Activated CD4-positive, alpha-beta T cell treated with anti-CD3 and anti-CD28 coated beads, Interleukin-2, amount 50 U/mL, for 16 hours (primary cell): ENCODE results near the gene DMWD.

Experiments
- DNase-seq: peaks from one replicate; pipeline ENCODE4 v3.0.0-alpha.2; 2020

Gene DMWD

GRCh38 chr19:45792470-45793177, at the start of gene DMWD:
Gene DMWD (minus strand): TSS chr19:45792845. CDS start chr19:45792756, 89 bp downstream.
- peak; percentile 100 for DNase-seq

DNA sequence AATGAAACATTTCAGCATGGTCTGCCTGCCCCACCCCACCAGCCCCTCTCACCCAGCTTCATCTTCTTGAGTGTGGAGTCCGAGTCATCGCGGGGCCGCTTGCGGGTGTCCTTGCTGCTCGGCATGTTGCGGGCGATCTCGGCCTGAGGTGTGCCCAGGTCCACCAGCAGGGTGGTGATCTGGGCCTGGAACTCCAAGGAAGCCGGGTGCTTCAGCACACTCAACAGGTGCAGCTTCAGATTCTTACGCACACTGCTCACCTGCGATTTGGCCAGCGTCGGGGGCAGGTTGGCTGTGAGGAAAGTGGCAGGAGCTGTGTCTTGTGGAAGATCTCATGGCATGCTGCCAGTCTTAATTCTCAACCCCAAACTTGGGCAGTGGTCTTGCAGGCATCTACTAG, 49.6 kb upstream of the DMWD start:
- DNase-seq: no peak

DNA sequence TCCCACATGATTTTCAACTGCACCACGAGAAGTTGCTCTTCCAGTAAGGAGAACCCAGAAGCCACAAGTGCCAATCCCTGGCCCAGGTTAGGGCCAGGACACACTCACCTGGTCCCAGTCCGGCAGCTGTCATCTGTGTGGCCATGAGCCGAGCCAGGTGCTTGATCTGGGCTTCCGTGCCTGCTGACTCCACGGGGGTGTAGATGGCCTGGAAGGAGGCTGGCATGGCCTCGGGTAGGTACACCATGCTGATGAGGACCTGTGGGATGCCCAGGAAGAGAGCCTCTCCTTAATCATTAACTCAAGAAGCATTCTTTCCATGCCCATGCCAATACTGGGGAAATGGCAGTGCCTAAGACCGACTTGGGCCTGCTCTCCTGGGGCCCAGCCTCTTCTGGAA, 42.3 kb upstream of the DMWD start:
- DNase-seq: no peak

- no peak for DNase-seq
Observed at GRCh38 chr19:45828945-45829344, 36.3 kb upstream of the DMWD start.

DNA sequence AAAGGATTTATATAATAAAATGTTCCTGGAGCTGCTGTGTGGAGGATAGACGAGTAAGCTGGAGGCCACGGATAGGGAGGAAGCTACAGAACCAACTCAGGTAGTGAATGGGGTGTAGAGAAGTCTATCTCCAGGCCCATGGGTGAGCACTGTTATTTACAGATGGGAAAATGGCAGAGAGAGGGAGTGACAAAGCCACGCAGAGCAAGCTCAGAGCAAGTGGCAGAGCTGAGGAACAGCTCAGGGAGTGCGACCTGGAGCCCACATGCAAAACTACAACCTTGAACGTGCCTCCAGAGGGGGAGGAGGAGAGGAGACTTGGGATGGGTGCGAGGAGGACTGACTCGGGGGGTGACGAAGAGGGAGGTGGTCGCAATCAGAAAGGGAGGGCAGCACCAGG, 35.9 kb upstream of the DMWD start:
- DNase-seq: no peak

GRCh38 chr19:45827459-45828093, 34.9 kb upstream of the DMWD start:
- DNase-seq: no peak

GRCh38 chr19:45826934-45827333, 34.3 kb upstream of the DMWD start:
- DNase-seq: no peak

GRCh38 chr19:45825917-45826893, 33.6 kb upstream of the DMWD start:
- no peak for DNase-seq

DNA sequence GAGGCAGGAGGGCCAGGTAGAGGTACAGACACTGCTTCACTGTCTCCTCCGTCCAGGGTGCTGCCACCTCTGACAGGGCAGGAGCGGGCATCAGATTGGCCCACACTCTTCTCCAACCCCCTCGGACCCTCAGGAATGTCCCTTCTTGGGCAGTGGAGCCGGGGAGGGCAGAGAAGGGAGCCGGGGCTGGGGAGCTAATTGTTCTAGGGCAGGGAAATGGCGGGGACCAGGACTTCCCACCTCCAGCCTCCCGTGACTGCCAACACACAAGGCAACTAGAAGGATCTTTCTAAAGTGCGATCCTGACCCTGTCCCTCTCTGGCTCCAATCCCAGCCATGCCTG, 32.6 kb upstream of the DMWD start:
- no peak for DNase-seq

GRCh38 chr19:45824531-45825262, 32.1 kb upstream of the DMWD start:
- no peak for DNase-seq

DNA sequence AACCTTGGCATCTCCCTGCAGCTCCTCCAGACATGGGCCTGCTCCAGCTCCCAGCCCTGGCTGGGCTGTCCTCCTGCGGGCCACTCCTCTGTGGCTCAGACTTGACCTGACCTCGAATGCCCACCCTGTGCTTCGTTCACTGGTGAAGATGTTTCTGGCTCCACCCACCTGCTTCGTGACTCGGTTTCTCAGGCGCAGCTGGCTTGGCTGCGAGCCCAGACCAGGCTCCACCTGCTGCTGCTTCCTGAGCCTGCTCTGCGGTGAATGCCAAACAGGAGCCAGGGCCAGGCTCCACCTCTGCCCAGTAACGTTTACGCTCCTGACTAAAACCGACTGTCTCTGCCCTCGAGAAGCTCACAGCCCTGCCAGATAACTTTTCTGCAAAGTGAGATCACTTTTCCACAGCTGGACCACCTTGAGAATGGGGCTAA, 31.4 kb upstream of the DMWD start:
- no peak for DNase-seq

GRCh38 chr19:45823182-45823581, 30.5 kb upstream of the DMWD start:
- no peak for DNase-seq

GRCh38 chr19:45822716-45823115, 30.1 kb upstream of the DMWD start:
- no peak for DNase-seq

- no peak for DNase-seq
Observed at GRCh38 chr19:45821570-45821969, 28.9 kb upstream of the DMWD start.

DNA sequence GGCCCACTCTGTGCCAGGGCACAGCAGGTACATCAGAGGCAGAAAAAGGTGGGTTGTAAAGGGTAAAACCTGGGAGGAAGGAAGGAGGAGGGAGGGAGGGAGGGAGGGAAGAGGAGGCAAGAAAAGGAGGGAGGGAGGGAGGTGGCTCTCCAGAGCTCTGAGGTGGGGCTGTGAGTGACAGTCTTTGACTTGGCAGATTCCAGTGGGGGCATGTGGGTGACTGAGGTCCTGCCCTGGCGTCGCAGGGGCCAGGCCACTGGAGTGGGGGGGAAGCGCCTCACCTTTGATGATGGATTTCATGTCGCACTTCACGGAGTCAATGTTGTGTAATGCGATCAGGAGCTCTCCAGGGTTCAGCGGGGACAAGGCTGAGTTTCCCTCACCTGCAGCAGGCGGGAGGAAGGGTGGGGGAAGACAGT, 28.5 kb upstream of the DMWD start:
- DNase-seq: no peak

DNA sequence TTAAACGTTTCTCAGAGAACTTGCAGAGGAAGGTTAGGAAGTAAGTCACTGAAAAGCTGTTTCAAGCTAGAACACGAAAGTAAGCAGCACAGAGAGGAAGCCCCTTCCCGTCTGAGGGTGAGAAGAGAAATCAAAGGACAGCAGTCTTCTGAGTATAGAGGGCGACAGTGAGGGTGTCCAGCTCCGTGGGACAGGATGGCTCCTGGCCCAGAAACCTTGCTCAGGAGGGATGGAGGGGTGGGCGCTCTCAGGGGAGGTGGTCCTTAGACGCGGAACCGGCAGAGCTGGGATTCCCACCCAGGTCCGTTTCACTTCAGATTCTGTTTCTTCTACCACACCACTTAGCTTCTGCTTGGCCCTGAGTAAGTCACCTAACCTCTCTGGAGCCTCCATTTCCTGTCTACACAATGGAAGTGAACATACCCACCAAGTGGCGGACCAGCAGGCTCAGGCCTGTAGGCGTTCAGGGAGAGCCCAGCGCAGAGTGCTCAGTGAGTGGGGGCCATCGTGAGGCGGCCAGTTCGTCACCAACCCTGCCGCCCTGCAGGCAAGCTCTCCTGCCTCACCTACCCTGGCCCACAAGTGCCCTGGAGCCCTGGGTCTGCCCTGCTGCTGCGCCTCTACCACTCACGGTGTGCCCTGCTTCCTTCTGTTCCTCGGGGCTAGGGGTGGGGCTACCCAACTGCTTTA, 27.9 kb upstream of the DMWD start:
- no peak for DNase-seq

DNA sequence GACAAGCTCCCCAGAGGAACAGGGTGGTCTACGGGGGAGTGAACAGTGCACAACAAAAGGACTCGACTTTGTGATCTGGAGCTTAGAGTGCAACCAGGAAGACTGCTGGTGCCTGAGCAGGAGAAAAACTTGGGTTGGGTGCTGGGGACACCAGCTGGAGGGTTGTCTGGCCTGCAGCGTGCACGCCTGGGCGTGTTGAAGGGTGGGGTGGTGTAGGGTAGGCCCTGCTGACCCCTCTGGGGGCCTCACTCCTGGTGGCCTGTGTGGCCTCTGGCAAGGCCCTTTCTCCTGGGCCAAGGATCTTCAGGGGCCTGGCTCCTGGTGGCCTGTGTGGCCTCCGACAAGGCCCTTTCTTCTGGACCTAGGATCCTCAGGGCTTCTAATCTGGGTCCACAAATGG, 27.1 kb upstream of the DMWD start:
- DNase-seq: no peak

GRCh38 chr19:45817725-45818301, 25.2 kb upstream of the DMWD start:
- no peak for DNase-seq

DNA sequence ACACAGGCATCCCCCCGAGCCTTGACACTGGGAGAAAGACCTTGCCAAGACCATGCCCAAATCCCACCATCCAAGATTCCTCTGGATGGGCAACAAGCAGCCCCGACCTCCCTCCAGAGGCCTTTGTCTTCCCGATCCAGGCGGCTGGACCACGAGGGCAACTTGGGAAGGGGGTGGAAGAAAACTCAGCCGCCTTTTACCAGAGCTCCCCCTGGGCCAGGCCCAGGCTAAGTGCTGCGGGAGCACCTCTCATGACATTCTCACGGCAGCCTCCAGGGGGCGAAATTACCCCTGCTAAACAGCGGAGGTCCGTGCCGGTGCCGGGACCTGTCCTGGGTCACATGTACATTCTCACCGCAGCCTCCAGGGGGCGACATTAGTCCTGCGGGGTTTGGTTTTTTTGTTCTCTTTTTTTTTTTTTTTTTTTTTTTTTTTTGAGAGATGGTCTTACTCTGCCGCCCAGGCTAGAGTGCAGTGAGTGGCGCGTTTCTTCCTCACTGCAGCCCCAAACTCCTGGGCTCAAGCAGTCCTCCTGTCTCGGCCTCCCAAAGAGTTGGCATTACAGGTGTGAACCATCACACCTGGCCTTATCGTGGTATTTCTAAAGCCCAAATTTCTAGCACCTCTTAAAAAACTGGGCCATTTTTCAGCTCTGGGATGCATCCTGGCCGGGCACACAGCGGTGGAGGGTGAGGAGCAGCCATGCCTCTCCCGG, 24.5 kb upstream of the DMWD start:
- DNase-seq: peak; percentile 96

GRCh38 chr19:45816236-45817009, 23.8 kb upstream of the DMWD start:
- DNase-seq: no peak
